Measurements from ENCODE around the gene IL1RL2.

Gene IL1RL2

GRCh38 chr2:102197389-102198137, 10.7 kb downstream of the IL1RL2 start:
- no peak for DNase-seq

- no peak for DNase-seq
Observed at GRCh38 chr2:102200539-102200938, 13.7 kb downstream of the IL1RL2 start.

GRCh38 chr2:102204638-102205037, 17.8 kb downstream of the IL1RL2 start:
- DNase-seq, result no peak

- no peak for DNase-seq
Observed at GRCh38 chr2:102206666-102207341, 20.0 kb downstream of the IL1RL2 start.

GRCh38 chr2:102208774-102209173, 22.0 kb downstream of the IL1RL2 start:
- DNase-seq, result no peak

- no peak for DNase-seq
Observed at GRCh38 chr2:102209474-102209873, 22.7 kb downstream of the IL1RL2 start.

GRCh38 chr2:102217032-102217431, 30.2 kb downstream of the IL1RL2 start:
- DNase-seq, result no peak

GRCh38 chr2:102224824-102225739, 38.3 kb downstream of the IL1RL2 start:
- no peak for DNase-seq

- no peak for DNase-seq
Observed at GRCh38 chr2:102226171-102226570, 39.3 kb downstream of the IL1RL2 start.

GRCh38 chr2:102226612-102227391, 40.0 kb downstream of the IL1RL2 start:
- DNase-seq, result no peak

GRCh38 chr2:102229141-102229769, 42.4 kb downstream of the IL1RL2 start:
- DNase-seq, result no peak

GRCh38 chr2:102230410-102230909, 43.6 kb downstream of the IL1RL2 start:
- DNase-seq, result no peak

- no peak for DNase-seq
Observed at GRCh38 chr2:102233132-102233884, 46.5 kb downstream of the IL1RL2 start.

- no peak for DNase-seq
Observed at GRCh38 chr2:102235042-102235473, 48.2 kb downstream of the IL1RL2 start.

GRCh38 chr2:102235491-102235890, 48.7 kb downstream of the IL1RL2 start:
- DNase-seq, result no peak

GRCh38 chr2:102236132-102236531, 49.3 kb downstream of the IL1RL2 start:
- DNase-seq, result no peak

GRCh38 chr2:102237176-102237575, 50.4 kb downstream of the IL1RL2 start:
- no peak for DNase-seq

- DNase-seq, result no peak
Observed at GRCh38 chr2:102238039-102238756, 51.4 kb downstream of the IL1RL2 start.

- no peak for DNase-seq
Observed at GRCh38 chr2:102238778-102239177, 52.0 kb downstream of the IL1RL2 start.

- no peak for DNase-seq
Observed at GRCh38 chr2:102239344-102239743, 52.5 kb downstream of the IL1RL2 start.
